ENCODE data around the gene ZFHX3.

The ZFHX3 gene

GRCh38 chr16:73068541-73069401, 20.8 kb upstream of the ZFHX3 start:
- no peak for TF ChIP-seq CTCF (conservative IDR thresholded peaks at IDR 0.05; ENCODE audit: control insufficient read depth, insufficient read depth, low read depth, low read length)
- no peak overlapping the region for H3K4me3 ChIP-seq (ENCODE audit: control insufficient read depth, low read depth, low read length)
- DNase-seq (ENCODE audit: low read depth): peak; percentile 93

GRCh38 chr16:73067671-73068540, 20.0 kb upstream of the ZFHX3 start:
- H3K4me3 ChIP-seq (ENCODE audit: control insufficient read depth, low read depth, low read length): no peak overlapping the region
- no peak for TF ChIP-seq CTCF (conservative IDR thresholded peaks at IDR 0.05; ENCODE audit: control insufficient read depth, insufficient read depth, low read depth, low read length)

GRCh38 chr16:73066927-73067670, 19.2 kb upstream of the ZFHX3 start:
- DNase-seq (ENCODE audit: low read depth): peak; percentile 63
- TF ChIP-seq CTCF (conservative IDR thresholded peaks at IDR 0.05; ENCODE audit: control insufficient read depth, insufficient read depth, low read depth, low read length): no peak
- H3K4me3 ChIP-seq (ENCODE audit: control insufficient read depth, low read depth, low read length): no peak overlapping the region

More at GRCh38 chr16:73067671-73068540, 20.0 kb upstream of the ZFHX3 start:
- no peak for DNase-seq (ENCODE audit: low read depth)

- DNase-seq (ENCODE audit: low read depth): no peak
- no peak overlapping the region for H3K4me3 ChIP-seq (ENCODE audit: control insufficient read depth, low read depth, low read length)
- no peak for TF ChIP-seq CTCF (conservative IDR thresholded peaks at IDR 0.05; ENCODE audit: control insufficient read depth, insufficient read depth, low read depth, low read length)
These were observed 18.5 kb upstream of the ZFHX3 start for GRCh38 chr16:73066331-73066926.

- no peak for TF ChIP-seq CTCF (conservative IDR thresholded peaks at IDR 0.05; ENCODE audit: control insufficient read depth, insufficient read depth, low read depth, low read length)
- DNase-seq (ENCODE audit: low read depth): no peak
- H3K4me3 ChIP-seq (ENCODE audit: control insufficient read depth, low read depth, low read length): no peak overlapping the region
These were observed 17.9 kb upstream of the ZFHX3 start for GRCh38 chr16:73065632-73066330.
